Suppressor macrophage treated with lipopolysaccharide for 4 hours (primary cell): ENCODE measurements around the gene GJB5.

Source experiments
- DNase-seq: peaks from one replicate; pipeline ENCODE4 v3.0.0-alpha.2; 2020

Gene GJB5

DNA sequence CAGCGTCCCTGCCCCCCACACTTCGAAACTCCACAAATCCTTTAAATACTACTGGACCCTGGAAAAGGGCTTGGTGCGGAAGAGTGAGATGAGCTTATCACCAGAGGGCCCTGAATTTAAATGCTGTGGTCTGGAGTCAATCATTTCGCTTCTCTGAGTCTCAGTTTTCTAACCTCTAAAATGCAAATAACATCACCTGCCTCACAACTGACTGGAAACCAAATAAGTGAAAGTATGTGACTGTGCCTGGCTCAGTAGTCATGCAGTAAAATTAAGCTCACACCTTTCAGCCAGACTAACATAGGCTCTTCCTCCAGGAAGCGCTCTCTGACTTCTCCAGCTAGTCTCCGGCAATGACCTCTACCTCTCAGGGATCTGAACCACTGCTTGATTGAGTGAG, 42.1 kb downstream of the GJB5 start:
- no peak for DNase-seq

DNA sequence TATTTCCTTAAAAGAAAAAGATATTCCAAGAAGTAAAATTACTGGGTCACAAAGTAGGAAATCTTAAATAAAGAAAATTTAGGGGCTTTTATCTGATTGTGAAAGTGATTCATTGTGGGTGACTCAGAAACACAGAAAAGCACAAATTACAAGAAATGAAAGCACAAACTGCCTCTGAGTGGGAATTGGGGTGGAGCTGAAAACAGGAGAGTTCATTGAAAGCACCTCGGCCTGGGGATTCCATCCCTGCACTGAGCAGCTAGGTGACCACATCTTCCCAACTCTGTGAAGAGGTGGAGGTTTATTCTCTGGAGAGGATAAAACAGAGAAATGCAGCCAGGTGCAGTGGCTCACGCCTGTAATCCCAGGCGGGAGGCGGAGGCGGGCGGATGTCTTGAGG, 45.4 kb downstream of the GJB5 start:
- peak; percentile 65 for DNase-seq

DNA sequence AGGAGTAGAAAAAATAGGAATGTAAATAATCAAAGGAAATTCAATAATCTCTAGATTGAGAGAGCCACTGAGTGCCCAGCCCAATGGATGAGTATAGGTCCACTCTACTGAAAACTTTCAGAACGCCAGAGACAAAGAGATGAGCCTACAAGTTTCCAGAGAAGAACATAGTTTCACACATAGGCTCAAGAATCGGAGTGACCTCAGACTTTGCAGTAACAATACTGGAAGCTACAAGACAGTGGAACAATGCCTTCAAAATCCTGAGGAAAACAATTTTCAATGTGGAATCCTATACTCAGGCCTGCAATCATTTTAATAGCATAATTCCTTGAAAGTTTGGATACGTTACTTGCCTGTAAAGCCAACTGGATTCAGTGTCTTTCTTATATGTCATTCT, 48.9 kb downstream of the GJB5 start:
- DNase-seq, result no peak

DNA sequence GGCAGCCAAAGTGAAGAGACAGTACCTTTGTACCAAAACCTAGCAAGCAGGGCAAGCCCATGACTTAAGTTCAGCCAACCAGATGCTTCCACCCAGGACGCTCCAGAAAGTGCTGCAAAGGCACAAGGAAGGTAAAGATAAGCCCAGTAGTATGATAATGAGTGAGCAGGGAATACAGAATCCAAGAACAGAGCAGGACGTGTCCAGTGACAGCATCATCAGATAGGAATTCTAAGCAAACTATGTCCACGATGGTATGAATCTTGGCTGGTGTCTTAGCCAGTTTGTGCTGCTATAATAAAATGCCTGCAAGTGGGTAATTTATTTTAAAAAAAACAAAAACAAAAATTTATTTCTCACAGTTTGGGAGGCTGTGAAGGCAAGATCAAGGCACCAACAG, 51.5 kb downstream of the GJB5 start:
- DNase-seq, result no peak
